Iris pigment epithelial cell (primary cell): ENCODE measurements around the gene KCNT1.

Source experiments
- DNase-seq: peaks from one replicate; pipeline ENCODE4 v3.0.0-alpha.2; 2011; ENCODE audit warnings: low read depth

Gene KCNT1

DNA sequence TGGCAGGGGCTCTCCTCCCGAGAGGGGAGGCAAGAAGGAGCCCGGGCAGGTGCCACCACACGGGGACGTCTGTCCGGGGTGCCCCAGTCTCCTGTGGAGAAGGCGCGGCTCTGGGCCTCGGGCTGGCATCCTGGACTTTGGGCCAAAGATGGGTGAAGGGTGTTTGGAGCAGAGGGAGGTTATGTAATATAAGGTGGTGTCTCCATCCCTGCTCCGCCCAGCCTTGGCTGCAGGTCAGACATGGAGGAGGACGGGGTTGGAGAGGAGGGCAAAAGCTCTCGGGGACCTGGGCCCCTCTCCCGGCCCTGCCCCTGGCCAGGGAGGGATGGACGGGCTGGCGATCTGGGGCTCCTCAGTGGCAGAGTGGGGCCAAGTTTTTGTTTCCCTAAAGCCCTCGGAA, 1.5 kb upstream of the KCNT1 start:
- no peak for DNase-seq

DNA sequence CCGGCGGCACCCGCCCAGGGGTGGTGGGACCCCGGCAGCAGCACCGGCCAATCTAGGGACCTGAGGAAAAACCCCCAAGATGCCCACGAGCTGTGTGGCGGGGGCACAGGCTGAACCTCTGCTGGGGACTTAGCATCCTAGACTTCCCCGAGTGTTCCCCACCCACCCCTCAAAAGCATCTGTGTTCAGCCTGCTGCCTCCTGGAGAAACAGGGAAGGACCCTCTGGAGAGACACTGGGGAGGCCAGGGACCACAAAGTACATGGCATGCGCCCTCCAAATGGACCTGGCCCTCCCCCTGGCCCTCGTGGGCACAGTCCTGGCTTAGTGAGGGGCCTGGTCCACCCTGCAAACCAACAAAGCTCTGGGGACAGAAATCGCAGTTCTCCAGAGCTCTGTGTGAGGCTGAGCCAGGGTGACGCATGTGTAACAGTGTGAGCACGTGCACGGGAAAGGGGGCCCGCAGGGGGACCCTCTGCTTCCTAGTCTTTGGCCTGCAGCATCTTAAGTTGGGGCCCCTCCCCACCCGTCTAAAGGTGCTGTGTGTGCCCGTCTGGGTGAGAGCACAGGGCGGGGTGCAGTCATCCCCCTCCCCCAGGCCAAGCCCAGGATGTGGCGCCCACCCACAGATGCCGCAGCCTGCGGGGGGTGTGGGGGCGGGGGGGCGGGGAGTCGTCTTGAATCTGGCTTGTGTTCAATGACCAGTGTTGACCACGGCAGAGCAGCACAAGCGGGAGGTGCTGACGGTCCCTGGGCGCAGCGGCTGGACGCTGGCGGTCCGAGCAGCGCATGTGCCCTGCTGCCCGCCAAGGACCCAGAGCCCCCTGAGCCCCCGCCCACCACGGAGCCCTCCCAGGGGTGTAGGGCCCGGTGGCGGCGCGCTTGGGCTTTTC, 672 bp upstream of the KCNT1 start:
- no peak for DNase-seq

DNA sequence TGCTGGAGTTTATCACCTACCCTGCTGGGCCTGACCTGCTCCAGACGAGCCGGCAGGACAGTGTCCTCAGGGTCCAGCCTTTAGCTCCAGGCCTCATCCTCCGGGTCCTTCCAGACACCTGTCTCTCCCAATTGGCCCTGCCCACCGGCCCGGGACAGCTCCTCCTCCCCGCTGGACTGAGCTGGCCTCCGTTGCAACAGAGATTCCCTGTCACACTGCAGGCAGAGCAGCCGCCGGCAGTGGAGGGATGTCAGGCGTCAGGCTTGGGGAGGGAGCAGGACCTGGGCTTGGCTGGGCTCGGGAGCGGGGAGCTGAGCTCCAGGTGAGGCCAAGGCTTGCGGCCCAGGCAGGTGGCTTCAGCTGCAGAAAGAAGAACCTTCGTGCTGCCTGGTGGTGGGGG, 1.7 kb downstream of the KCNT1 start:
- no peak for DNase-seq

DNA sequence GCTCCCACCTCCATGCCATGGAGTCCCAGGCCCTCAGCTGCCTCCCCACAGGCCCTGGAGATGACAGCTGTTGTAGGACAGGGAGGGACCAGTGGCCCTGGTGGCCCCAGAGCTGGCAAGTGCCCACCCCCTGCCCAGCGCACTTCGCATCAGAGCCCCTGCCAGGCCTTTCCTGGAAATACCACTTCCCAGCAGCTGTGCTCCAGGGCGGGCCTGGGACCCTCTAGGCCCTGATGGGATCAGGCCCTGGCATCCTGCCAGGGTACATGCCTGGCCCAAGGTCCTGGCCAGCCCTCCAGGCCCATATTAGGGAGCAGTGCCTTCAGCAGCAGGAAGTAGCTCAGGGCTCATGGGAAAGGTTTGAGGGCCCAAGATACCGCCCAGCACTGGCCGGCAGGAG, 2.5 kb downstream of the KCNT1 start:
- no peak for DNase-seq

DNA sequence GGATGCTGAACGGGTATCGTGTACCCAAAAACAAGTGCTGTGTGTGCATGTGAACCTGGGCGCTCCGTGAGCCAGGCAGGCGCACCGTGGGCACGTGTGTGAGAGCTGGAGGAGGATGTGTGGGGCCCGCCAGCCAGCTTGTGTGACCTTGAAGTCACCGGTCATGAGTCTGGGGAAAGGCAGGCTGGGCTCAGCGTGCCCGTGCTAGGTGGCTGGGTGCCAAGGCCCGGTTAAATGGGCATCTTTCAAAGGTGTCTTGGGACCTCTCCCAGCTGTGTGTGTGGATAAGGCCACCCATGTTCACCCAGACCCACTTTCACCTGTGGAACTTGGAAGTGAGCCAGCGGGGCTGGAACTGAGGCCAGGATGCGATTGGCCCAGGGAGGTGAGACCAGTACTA, 3.4 kb downstream of the KCNT1 start:
- no peak for DNase-seq

DNA sequence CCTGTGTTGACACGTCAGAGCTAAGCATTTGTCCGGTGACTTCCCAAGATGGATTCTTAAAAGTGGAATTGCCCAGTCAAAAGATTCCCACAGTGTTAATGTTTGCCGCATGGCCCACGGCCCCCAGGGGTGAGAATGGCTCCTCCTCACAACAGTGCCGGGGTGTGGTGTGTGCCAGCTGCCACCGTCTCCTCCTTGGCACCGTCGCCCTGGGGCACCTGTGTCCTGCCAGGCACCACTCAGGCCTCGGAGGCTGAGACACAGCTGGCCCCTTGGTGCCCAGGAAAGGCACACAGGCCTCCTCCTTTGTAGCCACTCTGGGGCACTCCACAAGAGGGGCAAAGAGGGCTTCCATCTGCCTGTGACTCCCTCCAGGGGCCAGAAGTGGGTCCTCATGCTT, 4.3 kb downstream of the KCNT1 start:
- DNase-seq: no peak

DNA sequence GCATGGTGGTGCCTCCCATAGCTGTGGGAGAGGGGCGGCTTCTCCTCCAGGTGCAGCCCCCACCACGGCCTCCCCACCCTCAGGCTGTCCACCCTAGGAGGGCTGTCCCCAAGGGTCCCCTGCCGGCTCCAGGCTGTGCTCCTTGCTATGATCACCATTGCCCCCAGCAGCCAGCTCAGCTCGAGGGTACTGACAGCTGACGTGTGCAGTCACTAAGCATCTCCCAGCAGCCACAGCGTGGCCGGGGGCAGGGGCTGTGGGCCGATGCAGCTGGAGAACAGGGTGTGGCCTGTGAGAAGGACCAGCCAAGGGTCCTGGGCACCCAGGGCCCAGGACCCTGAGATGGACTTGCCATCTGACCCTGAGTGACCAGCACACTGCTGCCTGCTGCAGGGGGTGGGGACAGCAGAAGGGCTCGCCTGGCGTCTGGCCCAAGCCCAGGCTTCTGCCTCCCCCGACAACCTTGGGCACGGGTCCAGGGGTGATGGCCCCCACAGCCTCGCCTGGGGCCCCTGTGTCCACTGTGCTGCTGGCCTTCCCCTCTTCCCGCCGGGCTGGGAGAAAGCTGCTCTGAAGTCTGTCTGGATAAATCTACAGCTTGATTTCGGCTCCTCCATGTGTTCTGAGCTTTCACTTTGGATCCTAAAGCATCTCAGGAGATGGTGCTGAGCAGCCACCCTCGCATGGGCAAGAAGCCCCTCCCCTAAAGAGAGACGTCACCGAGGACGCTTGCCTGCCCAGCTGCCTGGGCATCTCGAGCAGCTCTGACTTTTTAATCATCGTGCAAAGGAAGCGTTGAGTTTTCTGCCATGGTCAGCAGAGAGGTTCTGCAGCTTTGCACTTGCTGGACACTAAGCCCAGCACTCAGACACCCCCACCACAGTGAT, 5.5 kb downstream of the KCNT1 start:
- DNase-seq: no peak

DNA sequence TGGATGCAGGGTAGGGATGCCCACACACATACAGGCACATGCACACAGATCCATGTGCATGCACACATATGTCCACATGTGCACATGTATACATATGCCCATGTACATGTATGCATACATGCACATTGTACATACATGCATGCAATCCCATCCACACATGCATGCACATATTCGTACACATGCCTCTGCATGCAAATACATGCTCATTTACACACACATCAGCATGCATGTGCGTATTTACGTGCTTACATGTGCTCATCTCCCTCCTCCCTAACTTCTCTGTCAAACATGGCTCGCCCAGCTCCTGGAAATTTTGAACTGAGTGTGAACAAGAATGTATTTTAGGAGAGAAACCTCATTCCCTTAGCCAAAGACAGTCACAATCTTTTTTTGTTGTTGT, 6.2 kb downstream of the KCNT1 start:
- no peak for DNase-seq

DNA sequence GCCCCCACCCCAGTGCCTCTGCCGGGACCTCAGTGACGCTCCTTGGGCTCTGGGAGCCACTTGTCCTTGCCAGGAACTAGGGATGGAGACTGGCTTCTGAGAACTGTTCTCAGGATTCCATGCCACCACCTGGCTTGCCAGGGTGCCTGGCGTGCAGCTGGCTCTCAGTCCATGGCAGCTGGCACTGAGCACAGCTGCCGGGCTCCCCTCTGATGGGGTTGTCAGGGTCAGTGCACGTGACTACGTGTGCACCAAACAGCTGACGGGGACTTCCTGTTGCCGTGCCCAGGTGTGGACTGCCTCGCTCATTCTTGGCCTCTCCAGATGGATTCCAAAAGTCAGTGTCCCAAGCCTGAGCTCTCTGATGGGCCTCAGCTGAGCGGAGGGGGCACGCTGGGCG, 9.4 kb downstream of the KCNT1 start:
- DNase-seq: no peak

DNA sequence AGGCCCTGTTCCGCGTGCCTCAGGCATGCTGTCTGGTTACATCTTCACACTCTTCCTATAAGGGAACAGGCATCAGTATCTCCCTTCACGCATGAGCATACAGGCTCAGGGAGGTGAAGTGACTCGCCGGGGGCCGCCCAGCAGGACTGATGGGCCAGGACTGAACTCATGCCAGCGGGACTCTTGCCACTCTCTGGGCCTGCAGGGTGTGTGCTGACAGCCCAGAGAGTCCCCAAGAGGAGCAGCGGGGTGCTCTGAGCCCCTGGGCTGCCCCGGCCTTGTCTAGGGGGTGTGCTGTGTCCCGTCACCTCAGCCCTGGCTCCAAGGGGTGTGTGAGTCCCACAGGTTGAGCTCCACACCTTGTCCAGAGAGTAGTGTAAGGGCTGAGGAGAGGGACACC, 9.9 kb downstream of the KCNT1 start:
- DNase-seq: no peak

DNA sequence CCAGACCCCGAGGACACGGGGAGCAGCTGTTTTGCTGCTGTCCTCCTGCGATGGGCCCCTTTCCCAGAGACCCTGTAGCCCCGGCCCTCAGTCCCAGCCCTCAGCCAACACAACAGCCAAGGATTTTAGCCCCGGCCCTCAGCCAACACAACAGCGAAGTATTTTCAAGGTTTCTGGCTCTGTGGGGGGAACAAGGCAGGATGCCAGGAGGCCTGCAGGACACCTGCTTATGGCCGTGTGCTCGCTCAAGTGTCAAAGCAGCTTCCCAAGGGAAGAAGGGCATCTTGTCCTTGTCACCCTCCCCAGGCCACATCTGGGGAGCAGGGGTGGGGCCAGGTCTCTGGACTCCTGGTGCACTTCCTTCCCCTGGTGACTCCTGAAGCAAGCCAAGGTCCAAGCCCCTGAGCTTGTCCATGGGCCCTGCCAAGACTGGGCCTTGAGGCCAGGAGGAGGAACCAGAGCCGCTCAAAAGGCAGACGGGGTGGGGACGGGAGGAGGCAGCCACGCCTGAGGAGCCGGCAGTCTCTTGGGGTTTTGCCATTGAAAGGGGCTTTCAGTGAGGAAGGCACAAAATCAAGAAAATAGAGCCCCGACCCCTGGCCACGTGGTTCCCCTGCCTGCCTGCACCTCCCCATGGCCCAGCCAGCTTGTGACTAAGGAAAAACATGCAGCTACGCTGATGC, 10.8 kb downstream of the KCNT1 start:
- no peak for DNase-seq

DNA sequence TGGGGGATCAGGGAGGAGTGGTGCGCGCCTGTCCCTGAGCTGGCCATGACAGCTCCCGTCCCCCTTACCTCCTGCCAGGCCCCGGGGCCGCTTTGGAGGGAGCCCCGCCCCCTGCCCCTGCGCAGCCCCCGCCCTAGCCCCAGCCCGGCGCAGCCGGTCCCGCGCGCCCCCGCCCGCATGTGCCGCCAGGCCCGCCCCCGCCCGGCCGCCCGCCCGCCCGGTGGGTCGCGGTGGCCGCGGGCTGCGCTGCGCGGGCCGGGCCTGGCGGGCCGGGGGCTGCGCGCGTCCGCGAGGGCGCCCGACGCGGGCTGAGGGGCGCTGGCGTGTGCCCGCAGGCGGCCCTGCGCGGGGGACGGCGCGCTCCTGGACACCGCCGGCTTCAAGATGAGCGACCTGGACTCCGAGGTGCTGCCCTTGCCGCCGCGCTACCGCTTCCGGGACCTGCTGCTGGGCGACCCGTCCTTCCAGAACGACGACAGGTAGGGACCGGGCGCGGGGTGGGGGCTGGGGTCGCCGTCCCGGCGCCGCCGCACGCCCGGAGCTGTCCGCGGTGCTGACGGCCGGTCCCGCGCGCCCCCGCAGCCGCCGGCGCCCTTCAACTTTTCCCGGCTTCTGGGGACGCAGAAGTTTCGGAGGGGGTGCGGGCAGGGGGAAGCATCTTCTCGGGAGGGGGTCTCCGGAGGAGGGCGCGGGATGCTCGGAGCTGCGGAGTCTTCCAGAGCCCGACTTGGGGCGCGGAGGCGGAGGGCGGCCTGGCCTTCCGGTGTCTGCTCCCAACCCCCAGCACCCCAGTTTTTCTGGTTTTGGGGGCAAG, 12.5 kb downstream of the KCNT1 start:
- DNase-seq: no peak

DNA sequence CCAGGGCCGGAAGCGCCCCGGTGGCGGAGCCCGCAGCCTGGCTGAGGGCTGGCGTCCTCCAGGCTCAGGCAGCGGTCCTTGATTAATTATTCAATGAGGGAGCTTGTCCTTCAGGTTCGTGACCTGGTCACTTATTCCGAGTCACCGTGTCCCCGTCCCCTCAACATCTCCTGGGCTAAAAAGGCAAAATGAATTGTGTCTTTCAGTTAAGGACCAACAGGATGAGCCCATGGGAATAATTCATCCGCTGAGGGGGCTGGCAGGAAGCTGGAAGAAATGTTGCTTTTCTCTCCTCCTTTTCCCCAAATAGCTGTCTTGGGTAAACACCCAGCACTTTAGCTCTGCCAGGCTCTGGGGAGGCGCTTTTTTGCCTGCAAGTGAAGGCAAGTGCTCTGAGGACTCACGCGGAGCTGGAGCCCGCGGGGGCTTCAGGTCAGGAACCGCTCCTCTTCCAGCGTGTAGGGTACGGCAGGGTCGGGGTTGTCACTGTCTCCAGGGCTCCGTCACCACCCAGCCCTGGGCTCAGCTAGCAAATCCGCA, 13.1 kb downstream of the KCNT1 start:
- no peak for DNase-seq

DNA sequence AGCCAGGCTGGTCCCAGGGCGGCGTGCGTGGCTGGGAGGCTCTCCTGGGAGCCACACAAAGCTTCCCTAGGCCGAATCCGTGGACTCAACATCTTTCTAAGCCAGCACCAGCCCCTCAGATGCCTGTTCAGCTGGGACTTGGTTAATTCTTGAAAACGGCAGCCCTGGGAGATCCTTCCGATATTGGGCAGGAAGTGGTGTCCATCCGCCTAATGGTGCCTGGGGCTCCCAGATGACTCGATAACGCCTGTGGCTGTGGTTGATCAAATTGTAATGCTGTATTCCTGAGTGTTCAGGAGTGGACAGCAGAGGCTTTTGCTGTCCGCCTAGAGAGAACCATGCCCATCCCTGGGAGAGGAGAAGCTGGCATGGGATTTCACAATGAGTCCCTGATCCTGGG, 14.1 kb downstream of the KCNT1 start:
- DNase-seq: no peak

DNA sequence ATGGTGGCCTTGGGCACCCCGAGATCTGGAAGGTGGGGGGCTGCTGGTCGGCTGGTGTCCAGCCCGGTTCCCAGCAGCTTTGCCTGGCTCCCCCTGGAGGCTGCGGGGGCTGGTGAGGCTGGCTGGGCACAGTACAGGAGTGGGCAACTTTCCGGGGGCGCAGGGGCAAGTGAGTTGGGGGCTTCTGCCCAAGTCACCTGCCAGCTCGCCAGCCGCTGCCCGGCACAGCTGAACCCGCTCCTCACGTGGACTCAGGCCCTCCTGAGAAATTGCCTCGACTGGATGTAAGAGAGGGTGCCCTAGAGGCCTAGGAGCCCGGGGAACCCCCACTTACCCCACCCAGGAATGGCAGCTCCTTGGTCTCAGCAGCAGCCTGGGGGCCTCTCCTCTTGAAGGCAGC, 15.4 kb downstream of the KCNT1 start:
- DNase-seq: no peak

DNA sequence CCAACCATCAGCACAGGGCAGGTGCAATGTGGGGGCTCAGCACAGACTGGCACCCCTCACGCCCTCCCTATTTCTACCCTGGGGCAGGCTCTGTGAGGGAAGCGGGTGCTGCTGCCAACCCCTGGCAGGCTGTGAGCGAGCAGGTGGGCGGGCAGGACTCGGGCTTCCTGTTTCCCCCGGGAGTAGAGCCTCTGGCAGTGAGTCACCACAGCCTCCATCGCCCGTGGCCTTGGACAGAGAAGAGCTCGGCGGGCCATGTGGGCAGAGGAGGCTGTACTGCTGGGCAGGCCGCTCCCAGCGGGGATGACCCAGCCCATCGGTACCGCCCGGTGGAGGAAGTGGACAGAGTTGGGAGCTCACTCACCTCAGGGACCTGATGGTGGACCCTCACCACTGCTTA, 16.6 kb downstream of the KCNT1 start:
- peak; percentile 50 for DNase-seq

DNA sequence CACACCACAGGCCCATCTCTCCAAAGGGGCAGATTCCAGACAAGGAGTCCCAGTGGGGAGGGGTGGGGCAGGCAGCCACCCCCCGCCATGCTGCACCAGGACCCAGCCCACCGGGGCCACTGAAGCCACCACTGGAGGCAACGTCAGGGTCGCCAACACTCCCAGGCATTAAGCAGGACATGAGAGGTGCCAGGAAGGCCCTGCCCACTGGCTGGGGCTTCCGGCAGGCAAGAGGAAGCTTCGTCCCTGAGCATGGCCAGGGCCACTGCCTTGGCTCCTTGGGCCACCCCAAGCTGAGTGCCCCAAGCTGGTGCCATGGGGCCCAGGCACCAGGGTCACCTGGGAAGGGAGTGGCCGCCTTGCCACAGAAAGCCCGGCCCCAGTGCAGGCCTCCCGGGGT, 17.5 kb downstream of the KCNT1 start:
- no peak for DNase-seq

DNA sequence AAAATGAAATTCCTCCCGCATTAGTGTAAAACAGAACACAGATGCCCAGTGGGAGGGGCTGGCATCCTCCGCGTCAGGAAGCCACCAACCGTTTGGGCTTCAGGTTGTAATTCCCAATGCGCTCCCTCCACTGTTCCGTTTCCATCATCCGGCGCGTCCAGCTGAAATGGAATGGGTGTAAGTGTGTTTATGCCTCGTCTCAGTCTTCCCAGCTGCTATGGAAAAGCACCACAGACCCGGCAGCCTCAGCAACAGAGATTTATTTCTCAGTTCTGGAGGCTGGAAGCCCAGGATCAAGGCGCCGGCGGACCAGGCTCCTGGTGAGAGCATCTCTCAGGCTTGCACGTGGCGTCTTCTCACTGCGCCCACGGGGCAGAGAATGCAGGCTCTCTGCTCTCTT, 20.4 kb downstream of the KCNT1 start:
- DNase-seq: no peak

DNA sequence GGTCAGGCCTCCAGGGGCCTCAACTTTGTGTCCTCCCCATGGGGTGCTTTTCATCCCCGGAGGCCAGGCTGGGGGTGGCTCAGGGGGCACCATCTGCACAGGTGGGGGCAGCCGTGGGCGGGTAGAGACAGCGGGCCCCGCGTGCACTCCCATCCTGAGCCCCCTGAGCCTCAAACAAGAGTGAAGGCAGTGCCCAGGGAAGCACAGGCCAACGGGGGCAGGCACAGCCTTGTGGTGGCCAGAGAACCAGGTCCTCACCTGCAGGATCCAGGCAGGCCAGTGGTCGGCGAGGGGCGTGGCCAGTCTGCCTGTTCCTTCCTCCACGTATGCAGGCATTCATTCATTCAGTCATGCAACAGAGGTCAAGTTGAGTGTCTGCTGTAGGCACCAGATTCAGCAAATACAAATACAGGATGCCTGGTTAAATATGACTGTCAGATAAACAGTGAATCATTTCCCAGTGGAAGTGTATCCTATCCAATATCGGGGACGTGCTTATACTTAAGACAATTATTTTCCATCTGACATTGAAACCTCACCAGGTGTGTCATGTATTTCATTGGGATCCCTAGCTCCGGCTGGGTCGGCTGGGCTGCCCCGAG, 22.3 kb downstream of the KCNT1 start:
- no peak for DNase-seq

DNA sequence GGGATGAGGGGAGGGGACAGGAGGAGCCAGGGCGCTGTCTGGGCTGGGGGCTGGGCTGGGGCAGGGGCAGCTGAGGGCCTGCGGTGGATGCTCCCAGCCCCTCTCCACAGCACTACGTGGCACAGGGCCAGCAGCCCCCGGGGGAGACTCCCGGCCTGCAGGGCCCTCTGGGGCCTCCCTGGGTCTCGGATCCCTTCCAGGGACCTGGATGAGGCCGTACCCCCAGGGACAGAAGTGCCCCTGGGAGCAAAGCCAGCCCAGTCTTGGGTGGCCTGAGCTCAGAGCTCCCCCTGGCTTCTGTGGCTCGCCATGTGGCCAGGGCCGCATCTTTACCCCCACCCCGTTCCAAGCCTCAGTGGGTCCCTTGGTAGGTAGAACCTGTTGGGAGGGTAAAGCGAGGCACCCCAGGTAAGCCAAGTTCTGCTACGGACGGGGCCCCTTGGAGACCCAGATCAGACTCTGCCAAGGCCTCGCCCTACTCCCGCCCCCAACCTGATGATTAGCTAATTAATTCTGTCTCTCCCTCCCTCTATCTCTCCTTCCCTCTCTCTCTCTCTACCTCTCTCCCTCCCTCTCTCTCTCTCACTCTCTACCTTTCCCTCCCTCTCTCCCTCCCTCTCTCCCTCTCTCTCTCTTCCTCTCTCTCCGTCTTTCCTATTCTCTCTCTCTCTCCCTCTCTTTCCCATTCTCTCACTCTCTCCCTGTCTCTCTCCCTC, 24.3 kb downstream of the KCNT1 start:
- no peak for DNase-seq
